Measurements from ENCODE around the gene TOX4. TPM values are rescaled to one million over a fixed set of nuclear protein-coding genes. Genes with fewer than 3 reads are reported as not detected.

TOX4 gene
- total RNA-seq, 1 experiment from 2014 or later, result 78.8 TPM

DNA sequence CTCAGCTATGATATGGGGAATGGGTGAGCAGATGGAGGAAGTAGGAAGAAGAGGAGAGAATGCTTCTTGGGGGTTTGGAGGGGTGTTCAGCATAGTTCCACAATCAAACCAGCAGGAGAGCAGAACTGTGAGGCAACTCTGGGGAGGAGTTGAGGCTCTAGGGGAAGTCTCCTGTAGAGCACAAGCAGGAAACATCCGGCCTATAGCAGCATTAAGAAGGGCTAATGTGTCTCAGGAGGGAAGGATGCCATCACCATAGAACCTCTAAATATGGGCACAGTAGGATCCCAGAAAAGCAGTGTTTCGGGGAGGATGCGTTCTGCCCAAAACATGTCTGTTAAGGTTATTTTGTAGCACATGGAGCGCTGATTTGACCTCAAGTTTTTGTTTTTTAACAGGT, 57.6 kb downstream of the TOX4 start:
- TF ChIP-seq, protein P1, sequence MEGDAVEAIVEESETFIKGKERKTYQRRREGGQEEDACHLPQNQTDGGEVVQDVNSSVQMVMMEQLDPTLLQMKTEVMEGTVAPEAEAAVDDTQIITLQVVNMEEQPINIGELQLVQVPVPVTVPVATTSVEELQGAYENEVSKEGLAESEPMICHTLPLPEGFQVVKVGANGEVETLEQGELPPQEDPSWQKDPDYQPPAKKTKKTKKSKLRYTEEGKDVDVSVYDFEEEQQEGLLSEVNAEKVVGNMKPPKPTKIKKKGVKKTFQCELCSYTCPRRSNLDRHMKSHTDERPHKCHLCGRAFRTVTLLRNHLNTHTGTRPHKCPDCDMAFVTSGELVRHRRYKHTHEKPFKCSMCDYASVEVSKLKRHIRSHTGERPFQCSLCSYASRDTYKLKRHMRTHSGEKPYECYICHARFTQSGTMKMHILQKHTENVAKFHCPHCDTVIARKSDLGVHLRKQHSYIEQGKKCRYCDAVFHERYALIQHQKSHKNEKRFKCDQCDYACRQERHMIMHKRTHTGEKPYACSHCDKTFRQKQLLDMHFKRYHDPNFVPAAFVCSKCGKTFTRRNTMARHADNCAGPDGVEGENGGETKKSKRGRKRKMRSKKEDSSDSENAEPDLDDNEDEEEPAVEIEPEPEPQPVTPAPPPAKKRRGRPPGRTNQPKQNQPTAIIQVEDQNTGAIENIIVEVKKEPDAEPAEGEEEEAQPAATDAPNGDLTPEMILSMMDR (IDR thresholded peaks at IDR 0.05; ENCODE audit: insufficient read depth in 1 of 2, low read depth in 1 of 2, low read length in 1 of 2, severe bottlenecking in 1 of 2, unreplicated experiment in 1 of 2), result no peak
- intact Hi-C loops (cut with micrococcal nuclease; ENCODE audit: unreplicated experiment), result loop anchor here (1.0 kb wide), 1 partner anchor 8 kb away; the partner anchor contains the start of gene SALL2
- ChIA-PET CTCF (no interaction called here), POLR2A (no interaction called here)
- Mint-ChIP-seq H3K36me3 (ENCODE audit: insufficient read depth, unreplicated experiment) (no peaks in the 10 kb centered on the region), H3K27me3 (ENCODE audit: insufficient read depth, unreplicated experiment) (no peaks in the 10 kb centered on the region), H3K4me1 (ENCODE audit: low read depth, unreplicated experiment) (peaks cover 6% of the 10 kb centered on the region), H3K27ac (ENCODE audit: unreplicated experiment) (no peak overlapping the region), H3K9me3 (ENCODE audit: unreplicated experiment) (no peaks in the 10 kb centered on the region), H3K4me3 (ENCODE audit: unreplicated experiment) (no peak overlapping the region)
- no peaks in the 10 kb centered on the region for H3K36me3 ChIP-seq (ENCODE audit: control insufficient read depth, insufficient read depth, low read length)
- H3K27me3 ChIP-seq (replicated peaks; ENCODE audit: control insufficient read depth, insufficient read depth, low read length), result no peaks in the 10 kb centered on the region
- H3K9me3 ChIP-seq, result no peaks in the 10 kb centered on the region
- BruUV-seq (replicated peaks), result no TSS peak
- H3K4me1 ChIP-seq, result no peaks in the 10 kb centered on the region
- no peak for DNase-seq
- no peak overlapping the region for H3K4me3 ChIP-seq (ENCODE audit: low read depth, low read length)

DNA sequence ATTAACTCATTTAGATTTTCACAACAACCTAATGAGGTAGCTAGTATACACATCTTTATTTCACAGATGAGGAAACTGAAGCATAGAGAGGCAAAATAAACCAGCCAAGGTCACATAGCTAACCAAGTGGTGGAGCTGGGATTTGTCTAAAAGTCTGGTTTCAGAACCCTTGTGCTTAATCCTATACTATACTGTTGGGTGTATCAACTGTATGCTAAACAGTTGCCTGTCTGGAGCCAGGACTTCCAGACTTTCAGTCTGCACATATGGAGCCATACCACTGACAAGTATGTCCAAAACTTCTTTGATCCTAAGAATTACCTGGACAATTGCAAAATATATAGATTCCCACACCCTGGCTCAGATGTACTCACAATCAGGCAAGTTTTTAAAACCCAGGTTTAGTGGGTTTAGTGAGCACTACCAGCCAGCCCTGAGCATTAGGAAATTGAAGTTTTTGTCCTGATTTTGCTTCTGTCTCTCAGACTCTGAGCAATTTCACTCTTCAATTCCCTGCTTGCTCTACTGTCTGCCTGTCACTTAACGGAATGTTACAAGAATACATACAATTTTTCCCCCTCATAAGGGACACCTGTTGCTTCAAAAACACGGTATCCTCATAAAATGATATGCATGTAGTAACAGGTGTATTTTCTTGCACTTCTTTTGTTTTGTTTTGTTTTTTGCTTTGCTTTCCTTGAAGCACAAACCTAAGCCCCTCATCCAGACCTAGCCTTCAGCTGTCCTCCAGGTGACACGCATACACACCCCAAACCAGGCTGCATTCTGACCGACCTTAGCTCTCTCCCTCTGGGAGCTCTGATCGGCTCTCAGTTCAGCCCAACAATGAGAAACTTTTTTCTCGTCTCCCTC, 58.8 kb downstream of the TOX4 start:
- POLR2A ChIA-PET, result no interaction called here
- no TSS peak for BruUV-seq (replicated peaks)
- H3K4me3 Mint-ChIP-seq (ENCODE audit: unreplicated experiment), result no peak overlapping the region
- no peak for DNase-seq
- Histone ChIP-seq H3K36me3 (ENCODE audit: control insufficient read depth, insufficient read depth, low read length) (no peaks in the 10 kb centered on the region), H3K9me3 (no peaks in the 10 kb centered on the region), H3K4me1 (no peaks in the 10 kb centered on the region), H3K4me3 (ENCODE audit: low read depth, low read length) (no peak overlapping the region), H3K27me3 (replicated peaks; ENCODE audit: control insufficient read depth, insufficient read depth, low read length) (no peaks in the 10 kb centered on the region)
- H3K9me3 Mint-ChIP-seq (ENCODE audit: unreplicated experiment), result no peaks in the 10 kb centered on the region
- H3K27me3 Mint-ChIP-seq (ENCODE audit: insufficient read depth, unreplicated experiment), result no peaks in the 10 kb centered on the region
- no peaks in the 10 kb centered on the region for H3K36me3 Mint-ChIP-seq (ENCODE audit: insufficient read depth, unreplicated experiment)
- TF ChIP-seq, protein P1 (IDR thresholded peaks at IDR 0.05; ENCODE audit: insufficient read depth in 1 of 2, low read depth in 1 of 2, low read length in 1 of 2, severe bottlenecking in 1 of 2, unreplicated experiment in 1 of 2), result no peak
- peaks cover 6% of the 10 kb centered on the region for H3K4me1 Mint-ChIP-seq (ENCODE audit: low read depth, unreplicated experiment)
- intact Hi-C loops (cut with micrococcal nuclease; ENCODE audit: unreplicated experiment), result no loop called here
- H3K27ac Mint-ChIP-seq (ENCODE audit: unreplicated experiment), result no peak overlapping the region
- CTCF ChIA-PET, result interaction anchor here (0.5 kb wide), 1 partner anchor 9 kb away, joined by 3 read pairs; no protein-coding TSS in a partner anchor

DNA sequence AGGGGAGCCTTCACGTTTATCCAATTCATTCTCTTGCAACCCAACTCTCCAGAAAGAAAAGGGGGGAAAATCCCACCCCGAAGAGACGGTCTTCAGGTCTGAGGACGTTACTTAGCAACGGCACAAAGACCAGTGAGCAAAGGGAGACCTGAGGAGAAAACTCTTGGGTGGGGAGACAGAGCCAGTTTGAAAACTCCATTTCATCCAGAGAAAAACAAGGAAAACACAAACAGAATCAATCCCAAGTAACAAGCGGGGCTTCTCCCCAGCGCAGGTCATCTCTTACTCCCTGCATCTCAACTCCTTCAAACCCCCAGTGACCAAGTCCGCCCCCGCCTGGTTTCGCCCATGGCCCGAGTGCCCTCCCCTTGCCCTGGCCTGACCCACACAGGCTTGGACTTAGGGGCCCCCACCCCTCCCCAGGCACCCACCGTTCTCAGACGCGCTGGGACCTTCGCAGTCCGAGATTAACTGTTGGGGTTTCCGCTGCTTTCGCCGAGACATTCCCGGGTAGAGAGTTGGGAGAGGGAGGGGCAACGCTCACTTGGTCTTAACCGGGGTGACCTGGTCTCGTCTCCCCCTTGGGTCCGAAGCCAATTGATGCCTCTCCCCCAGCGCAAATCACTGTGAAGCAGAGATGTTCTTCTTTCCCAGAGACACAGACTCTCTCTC, 59.6 kb downstream of the TOX4 start:
- no peaks in the 10 kb centered on the region for H3K36me3 Mint-ChIP-seq (ENCODE audit: insufficient read depth, unreplicated experiment)
- H3K9me3 Mint-ChIP-seq (ENCODE audit: unreplicated experiment), result no peaks in the 10 kb centered on the region
- intact Hi-C loops (cut with micrococcal nuclease; ENCODE audit: unreplicated experiment), result no loop called here
- Histone ChIP-seq H3K36me3 (ENCODE audit: control insufficient read depth, insufficient read depth, low read length) (no peaks in the 10 kb centered on the region), H3K4me1 (no peaks in the 10 kb centered on the region), H3K27me3 (replicated peaks; ENCODE audit: control insufficient read depth, insufficient read depth, low read length) (no peaks in the 10 kb centered on the region), H3K9me3 (no peaks in the 10 kb centered on the region), H3K4me3 (ENCODE audit: low read depth, low read length) (no peak overlapping the region)
- no TSS peak for BruUV-seq (replicated peaks)
- CTCF ChIA-PET, result no interaction called here
- POLR2A ChIA-PET, result no interaction called here
- peaks cover 6% of the 10 kb centered on the region for H3K4me1 Mint-ChIP-seq (ENCODE audit: low read depth, unreplicated experiment)
- DNase-seq, result no peak
- TF ChIP-seq, protein P1 (IDR thresholded peaks at IDR 0.05; ENCODE audit: insufficient read depth in 1 of 2, low read depth in 1 of 2, low read length in 1 of 2, severe bottlenecking in 1 of 2, unreplicated experiment in 1 of 2), result no peak
- H3K27ac Mint-ChIP-seq (ENCODE audit: unreplicated experiment), result no peak overlapping the region
- H3K27me3 Mint-ChIP-seq (ENCODE audit: insufficient read depth, unreplicated experiment), result no peaks in the 10 kb centered on the region
- peak overlapping the region; percentile 0 for H3K4me3 Mint-ChIP-seq (ENCODE audit: unreplicated experiment)

Data from Caco-2 (cell line).